Kidney tubule cell (primary cell): ENCODE measurements around the gene GAB3.

Source experiments
- DNase-seq: peaks from one replicate; pipeline ENCODE4 v3.0.0-alpha.2; 2018; ENCODE audit warnings: low spot score

Gene GAB3

DNA sequence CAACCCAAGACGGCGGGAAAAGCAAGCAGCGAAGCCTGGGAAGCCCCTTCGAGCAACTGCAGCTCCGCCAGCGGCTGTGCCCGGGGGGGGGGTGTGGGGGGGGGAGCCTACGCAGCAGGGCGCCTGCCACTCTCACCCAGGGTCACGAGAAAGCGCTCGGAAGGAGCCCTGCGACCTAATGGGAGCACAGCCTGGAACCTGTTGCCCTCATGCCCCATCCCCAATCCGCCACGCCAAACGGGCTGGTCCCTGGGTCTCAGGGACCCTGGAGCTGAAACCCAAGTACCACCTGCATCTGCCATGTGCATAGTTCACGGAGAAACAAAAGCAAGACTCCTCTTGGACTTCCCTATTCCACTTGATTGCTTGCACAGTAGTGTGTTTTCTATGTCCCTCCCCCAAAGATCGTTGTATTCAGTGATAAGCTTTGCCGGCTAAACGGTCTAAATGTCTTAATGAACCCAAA, 359 bp upstream of the GAB3 start:
- no peak for DNase-seq

DNA sequence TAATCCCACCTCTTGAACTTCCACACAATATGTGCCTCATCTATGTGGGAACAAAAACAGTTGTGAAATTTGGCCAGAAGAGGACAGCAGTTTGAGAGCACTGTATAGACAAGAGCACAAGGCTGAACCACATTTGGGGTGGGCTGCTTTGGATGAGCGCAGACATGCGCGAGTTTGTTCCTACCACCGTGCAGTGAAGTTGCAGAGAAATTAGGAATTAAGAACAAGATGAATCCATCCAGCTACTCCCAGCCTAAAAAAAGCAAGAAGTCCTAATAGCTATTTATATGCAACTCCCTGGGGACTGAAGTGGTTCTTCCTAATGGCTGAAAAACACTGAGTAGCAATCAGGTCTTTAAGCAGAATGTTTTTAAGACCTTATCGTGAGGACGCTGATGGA, 1.0 kb downstream of the GAB3 start:
- no peak for DNase-seq

DNA sequence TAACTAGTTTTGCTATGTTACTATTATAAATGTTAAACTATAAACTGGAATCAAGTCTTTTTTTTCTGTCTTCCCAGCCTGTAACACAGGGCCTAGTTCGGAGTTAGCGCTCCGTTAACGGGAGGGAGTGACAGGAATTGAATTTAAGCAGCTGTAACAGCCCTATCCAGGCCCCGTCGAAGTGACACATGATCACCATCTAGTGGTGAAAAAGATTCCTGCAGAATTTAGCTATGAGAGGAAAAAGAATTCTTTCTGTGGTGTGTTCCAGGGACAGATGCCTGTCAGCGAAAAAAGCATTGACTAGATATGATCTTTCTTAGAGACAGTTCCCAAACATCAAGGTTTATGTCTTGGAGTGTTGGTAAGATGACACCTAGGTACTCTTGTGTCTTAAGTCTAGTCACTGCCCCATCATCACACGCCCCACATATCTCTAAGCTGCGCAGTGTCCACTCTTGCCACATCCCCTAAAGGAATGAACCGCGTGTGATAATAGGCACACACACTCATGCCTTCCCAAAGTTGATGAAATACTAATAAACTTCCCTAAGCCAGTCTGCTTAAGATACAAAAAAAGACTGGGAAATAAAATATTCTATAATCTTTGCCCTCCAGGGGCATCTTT, 2.1 kb downstream of the GAB3 start:
- DNase-seq = peak; percentile 61

DNA sequence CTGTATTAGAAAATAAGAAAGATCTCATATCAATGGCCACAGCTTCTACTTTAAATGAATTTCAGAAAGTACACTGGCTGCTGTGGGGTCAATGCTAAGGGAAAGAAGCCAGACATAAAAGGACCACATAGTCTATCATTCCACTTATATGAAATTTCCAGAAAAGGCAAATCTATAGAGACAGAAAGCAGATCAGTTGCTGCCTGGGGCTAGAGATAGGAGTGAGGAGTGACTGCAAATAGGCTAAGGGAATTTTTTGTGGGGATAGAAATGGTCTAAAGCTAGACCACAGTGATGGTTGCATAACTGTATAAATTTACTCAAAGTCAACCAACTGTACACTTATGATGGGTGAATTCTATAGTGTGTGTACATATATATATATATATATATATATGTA, 8.3 kb downstream of the GAB3 start:
- no peak for DNase-seq

DNA sequence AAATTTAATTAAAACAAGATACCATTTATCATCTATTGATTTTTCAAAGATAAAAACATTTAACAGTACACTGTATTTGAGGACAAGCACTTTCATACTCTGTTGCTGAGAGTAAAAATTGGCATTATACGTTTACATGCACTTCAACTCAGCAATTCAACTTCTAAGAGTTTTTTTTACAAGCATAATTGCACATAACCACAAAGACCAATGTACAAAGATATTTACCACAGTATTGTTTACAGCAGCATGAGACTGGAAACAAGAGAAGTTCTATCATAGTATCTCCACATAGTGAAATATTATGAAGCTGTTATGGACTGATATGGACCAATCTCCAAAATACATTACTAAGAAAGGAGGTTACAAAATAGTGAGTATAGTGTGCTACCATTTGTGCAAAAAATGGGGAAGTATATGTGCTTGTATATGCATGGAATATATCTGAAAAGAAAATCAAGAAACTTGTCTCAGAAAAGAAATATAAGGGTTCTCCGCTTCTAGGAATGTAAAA, 10.9 kb downstream of the GAB3 start:
- DNase-seq = no peak

DNA sequence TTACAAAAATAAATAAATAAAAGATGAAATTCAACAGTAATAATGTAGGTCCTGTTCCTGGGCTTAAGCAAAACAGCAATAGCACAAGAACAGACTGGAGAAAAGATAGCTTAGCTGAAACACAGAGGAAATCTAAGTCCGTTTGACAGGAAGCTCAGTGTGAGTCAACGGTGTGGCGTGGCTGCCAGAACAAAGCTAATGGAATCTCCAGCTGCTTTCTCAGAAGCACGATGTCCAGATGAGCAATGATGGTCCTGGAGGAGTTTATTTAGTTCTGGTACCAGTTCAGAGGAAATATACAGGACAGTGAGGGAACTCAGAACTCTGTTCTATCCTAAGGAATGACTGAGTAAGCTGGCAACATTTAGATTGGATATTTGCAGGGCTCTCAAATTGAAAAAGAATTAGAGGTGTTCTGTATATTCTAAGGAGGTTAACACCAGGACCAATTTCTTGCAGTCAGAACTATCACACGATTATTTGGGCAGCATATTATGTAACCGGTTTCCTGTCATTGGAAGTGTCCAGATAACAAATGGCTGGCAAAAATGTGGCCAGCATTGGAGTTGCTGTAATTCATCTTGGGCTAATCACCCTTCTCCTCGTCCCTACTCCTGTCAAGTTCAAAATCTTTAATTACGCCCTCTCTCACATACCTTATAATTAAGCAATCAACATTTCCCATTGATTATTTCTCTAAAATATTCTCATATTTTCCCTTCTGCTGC, 12.7 kb downstream of the GAB3 start:
- peak; percentile 55 for DNase-seq

DNA sequence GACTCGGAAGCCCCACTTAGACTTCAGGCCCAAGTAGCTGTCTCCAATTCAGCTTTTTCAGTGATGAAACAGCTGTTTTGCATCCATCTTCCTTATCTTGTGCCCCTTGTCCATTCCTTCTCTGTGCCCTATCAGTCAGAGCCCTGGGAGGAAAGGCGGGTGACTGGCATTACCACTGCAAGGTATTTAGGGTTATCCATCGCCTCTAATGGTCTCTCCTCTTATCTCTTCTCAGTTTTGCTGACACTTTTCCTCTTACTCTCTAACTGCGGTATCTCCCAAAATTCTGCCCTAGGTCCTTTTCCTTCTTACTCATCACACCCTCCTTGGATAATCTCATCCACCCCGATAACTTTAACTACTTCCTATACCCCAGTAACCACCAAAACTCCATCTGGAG, 13.7 kb downstream of the GAB3 start:
- no peak for DNase-seq

DNA sequence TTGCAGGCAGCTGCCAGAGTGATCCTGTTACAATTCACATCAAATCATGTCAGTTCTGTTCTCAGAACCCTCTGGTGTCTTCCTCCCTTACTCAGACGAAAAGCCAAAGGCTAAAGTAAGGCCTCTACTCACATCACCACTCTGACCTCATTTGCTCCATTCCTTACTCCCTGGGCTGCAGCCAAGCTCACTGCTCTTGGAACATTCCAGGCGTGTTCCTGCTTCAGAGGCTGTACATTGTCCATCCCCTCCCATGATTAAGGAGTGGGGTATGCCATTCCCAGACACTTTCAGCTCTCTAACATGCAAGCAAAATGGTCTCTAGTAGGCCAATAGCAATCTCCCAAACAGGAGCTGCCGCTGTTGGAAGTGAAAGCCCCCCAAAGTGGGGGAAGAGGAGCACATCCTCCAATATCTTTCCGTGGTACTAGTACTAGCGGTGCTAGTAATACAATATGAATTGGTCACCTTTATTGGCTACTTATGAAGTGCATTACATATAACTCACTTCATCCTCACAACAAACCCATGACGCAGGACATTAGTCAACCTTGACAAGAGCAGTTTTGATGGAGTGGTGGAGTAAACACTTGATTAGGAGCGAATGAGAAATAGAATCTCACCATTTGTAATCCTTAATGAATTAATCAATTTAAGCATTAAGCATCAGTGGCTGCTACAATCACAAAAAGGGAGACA, 15.0 kb downstream of the GAB3 start:
- DNase-seq = peak; percentile 77

DNA sequence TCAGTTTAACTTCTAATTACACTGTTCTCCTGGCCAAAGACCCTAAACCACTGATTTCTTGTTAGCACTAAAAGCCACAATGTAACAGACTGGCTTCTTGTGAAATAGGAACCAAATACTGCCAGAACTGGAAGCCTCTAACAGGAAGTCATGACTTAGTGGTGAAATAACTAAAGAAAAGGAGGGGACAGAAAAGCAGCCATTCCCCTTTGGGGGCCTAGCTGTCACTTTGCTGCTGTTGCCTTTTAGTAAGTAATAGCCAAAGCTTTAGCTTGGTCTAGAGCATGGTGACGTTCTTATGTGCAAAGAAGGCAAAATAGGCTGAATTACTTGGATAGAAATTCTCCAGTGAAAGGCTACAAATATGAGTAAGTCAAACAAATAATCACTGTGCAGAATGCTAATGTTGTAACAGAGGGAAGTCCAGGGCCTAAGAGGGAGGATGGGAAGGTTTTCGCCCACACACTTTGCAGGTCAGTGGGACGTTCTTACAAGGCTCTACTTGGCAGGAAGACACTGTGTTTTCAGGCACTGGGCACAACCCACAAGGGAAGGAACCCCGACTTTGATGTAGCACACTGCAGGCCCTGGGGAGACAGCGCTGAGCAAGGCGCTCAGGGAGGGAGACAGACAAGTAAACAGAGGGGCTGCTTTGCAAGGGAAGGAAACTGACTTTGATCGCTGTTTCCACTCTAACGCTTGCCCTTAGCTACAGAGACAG, 16.7 kb downstream of the GAB3 start:
- DNase-seq = peak; percentile 9

DNA sequence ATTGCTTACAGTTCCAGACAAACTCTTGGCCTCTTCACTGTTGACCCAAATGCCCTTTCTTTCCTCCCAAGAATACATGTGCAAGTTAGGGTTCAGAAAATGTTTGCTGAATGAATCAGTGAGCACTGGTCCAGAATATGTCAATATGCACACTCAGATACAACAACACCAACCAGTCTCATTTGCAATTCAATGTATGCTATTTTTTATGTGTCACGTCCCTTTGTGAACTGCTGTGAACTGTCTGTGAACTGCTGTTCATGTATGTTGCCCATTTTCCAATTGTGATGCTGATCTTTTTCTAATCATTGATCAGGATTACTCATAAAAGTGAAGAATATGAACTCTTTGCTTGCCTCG, 17.8 kb downstream of the GAB3 start:
- peak; percentile 33 for DNase-seq

DNA sequence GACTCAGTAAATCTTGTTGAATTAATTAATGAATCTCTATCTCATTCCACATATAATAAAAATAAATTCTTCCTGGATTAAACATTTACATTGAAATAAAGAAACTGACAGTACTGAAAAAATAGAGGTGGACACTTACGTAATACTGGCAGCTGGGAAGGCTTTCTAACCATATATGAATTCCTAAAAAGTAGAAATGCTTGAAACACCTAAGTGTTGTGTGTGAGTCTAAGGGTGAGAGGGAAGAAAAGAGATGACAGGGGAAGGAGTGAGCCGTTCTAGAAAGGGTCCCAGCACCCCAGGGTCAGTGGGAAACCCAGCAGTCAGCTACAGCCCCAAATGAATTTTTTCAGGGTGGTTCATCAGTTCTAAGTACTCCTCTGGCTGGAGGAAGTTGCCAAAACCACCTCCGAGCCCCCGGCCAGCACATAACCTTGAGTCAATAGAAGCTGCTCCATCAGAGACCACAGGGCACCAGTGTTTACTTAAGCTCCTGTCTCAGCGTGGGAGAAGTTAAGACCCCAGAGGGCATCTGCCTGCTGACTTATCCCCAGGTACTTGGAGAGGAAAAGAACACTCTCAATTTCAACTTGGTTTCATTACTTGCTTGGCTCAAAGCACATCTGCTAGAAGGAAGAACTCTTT, 18.3 kb downstream of the GAB3 start:
- peak; percentile 47 for DNase-seq

DNA sequence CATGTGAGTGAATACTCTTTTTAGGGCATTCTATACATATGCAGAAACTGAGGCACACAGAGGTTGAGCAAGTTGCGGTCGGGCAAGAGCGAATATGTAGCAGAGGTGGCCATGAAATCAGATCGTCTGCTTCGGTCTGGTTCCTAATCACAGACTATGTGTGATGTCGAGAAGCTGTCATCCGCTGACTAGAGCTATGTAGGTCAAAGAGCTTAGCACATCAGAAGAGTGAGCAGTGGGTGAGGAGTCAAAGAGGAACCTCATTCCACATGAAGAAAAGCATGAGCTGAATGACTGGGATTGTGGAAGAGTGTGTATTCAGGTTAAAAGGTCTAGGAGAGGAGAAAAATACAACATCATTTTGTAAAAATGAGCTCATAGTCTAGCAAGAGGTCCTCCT, 19.0 kb downstream of the GAB3 start:
- DNase-seq = peak; percentile 25

DNA sequence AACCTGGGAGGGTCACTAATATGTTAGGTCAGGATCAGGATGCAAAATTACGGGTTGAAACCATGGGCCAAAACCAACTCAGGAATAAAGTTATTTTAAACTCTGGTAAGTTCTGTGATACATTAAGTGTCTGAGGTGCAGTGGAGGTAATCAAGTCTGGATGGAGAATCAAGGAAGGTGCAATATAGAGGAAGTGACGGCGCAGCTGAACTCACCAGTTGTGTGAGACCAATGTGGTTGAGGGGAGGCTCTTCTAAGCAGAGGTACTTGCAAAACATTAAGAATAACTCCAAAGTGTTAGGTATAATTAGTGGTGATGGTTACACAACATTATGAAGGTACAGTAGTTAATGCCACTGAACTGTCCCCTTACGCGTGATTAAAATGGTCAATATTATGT, 19.7 kb downstream of the GAB3 start:
- DNase-seq = no peak

DNA sequence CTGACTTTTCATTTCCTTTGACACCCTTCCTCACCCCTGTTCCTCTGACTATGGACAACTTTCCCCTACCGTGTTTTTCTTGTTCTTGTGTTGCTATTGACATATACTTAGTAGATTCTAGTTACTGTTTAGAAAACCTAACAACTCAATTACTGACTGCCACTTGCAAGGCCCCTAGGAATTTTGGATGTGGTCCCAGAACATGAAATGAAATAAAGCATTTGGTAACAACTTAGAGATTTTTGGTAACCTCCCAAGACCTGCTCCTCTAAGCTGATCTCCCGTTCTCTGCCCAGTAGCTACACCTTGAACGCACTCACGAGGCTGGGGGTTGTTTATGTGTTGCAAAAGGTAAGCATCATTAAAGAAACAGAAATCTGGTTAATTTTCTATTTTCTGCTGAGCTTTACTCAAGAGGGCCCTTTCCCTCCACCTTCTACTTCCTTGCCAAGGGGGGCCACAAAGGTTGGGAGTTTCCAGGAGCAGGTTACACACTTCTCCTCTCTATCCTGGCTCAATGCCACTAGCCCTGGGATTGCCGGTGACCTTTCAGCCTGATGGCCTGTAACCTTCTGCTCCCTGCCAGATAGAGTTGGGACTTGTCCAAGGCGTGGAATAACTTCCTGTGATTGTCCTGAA, 20.5 kb downstream of the GAB3 start:
- peak; percentile 45 for DNase-seq

DNA sequence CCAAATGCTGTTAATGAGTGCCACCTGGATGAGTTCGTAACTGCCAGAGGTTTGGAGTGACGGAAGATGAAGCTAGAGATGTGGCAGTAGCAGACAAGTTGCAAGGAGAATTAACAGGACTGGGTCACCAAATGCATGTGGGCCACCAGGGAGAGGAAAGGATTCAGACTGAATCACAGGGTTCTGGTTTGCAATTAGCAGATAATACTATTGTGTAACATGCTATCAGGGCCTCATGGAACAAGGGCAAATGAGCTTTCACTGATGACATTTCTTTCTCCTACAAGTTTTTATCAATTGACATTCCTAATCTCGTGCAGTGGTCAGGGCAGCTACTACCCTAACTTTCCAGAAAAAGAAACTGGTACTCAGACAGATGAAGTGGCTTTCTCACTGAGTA, 21.4 kb downstream of the GAB3 start:
- peak; percentile 40 for DNase-seq

DNA sequence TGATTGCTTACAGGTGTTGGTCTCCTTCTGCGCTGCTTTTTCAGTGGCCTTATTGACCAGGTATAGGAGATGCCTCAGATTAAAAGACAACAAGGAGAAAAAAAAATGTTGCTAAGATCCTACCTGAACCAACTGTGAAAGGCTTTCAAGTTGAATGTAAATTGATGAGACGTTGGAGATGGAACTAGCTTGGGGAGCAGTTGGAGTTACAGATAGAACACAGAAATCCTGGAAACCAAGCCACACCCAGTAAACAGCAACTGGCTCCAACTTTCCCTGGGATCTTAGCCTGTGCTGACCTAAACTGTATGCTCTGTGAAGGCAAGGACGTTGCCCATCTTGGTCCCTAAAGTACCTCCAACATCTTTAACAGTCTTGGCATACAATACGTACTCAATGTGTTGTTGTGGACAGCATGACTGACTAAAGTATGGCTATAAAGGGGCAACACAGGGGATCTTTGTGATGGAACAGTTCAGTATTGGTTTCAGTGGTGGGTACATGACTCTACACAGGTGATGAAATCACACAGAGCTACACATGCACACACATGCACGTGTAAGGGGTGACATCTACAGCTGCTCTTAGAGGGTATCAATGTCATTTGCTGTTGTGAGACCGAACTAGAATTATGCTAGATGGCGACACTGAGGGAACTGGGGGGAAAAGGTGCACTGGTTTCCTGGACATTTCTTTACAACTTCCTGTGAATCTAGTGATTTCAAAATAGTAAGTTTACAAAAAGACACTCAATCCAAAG, 22.3 kb downstream of the GAB3 start:
- no peak for DNase-seq

DNA sequence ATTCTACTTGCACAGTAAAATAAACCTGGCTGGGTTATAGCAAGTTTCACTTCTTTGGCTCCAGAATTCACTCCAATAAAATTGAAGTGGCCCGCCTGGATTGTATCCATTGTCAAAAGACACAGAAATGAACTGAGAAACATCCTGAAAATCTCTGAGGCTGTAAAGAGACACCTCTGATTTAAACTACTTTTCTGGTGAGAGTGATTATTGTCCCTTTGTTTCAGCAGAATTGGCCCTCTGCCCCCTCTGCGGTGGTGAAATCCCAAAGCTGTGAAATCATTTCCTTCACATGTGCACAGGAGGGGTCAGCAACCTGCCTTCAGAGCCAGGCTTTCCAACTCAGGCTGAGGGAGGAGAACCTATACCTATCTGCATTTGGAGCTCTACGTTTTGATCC, 23.0 kb downstream of the GAB3 start:
- DNase-seq = peak; percentile 74

DNA sequence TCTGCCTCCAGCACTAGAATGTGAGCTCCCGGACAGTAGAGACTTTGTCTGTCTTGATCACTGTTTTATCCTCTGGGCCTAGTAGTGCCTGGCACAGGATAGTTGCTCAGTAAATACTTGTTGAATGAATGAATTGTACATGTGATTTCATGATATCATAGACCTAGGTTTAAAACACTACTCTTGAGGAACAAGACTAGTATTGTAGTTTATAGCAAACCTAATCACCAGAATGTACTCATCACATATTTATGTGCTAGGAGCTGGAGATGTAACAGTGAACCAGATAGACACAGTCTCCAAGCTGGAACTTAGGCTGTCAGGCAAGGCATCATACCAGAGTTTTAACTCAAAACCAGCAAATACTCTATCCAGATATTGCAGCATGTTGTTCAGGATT, 23.5 kb downstream of the GAB3 start:
- DNase-seq = peak; percentile 56

DNA sequence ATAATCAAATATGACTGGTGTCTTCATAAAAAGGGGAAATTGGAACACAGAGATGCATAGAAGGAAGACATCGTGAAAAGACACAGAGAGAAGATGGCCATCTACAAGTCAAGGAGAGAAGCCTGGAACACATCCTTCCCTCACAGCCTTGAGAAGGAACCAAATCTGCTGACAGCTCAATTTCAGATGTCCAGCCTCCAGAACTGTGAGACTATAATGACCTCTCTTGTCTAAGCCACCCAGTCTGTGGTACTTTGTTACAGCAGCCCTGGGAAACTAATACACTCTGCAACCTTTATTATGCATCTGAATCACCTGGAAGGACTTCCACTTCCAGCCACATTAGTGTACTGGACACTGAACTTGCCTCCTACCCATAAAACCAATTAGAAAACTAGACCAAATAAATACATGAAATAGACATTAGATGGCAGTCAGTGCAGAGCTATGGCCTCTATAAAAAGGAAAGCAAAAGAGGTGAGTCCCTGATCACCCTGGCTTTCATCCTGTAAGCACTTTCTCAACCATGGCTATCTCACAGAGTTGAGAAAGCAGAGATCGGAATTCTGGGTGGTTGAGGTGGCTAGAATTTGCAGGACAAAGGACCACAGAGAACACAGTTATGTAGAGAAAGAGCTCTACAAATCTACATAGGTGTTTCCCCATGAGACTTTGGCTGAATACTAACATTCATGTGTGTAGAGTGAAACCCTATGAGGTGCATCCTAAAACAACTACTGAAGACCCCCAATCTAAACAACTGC, 25.7 kb downstream of the GAB3 start:
- no peak for DNase-seq

DNA sequence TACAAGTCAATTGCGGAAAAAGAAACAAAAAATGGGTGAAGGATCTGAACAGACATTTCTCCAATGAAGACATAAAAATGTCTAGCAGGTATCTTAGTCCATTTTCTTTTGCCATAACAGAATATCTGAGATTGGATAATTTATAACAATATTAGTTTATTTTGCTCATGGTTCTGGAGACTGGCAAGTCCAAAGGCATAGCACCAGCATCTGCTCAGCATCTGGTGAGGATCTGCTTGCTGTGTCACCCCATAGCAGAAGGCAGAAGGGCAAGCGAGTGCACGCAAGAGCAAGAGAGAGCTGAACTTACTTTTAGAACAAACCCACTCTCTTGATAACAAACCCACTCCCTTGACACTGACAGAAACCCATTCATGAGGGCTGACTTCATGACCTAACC, 29.7 kb downstream of the GAB3 start:
- no peak for DNase-seq
